Suprapubic skin (tissue), 4 donors: ENCODE measurements around the gene SPTBN1.

Experiments used
- CTCF ChIP-seq, 2 donors: fragments of 200-600 bp in 1 of 2; fragments of 450-650 bp in 1 of 2; sonication (generic) in 1 of 2; IDR thresholded peaks; one replicate each; pipeline ENCODE4 v1.5.1; 2016 to 2019; ENCODE audit warnings: antibody characterized with exemption in 2 of 2, mild to moderate bottlenecking in 1 of 2, moderate library complexity in 1 of 2
- EP300 ChIP-seq: sonication (generic); formaldehyde crosslinking; IDR thresholded peaks from one replicate; pipeline ENCODE4 v1.6.1; 2017; ENCODE audit warnings: antibody characterized with exemption
- POLR2A ChIP-seq, 2 donors: fragments of 450-650 bp; IDR thresholded peaks; one replicate each; pipeline ENCODE4 v1.6.1; 2017; ENCODE audit warnings: antibody characterized with exemption in 2 of 2, mild to moderate bottlenecking in 2 of 2, moderate library complexity in 2 of 2
- POLR2AphosphoS5 ChIP-seq, 3 donors: sonication (generic); formaldehyde crosslinking; IDR thresholded peaks; one replicate each; pipeline ENCODE4 v1.6.1; 2017; ENCODE audit warnings: antibody characterized with exemption in 3 of 3

- no peak for TF ChIP-seq POLR2AphosphoS5 (IDR thresholded peaks at IDR 0.05)
- TF ChIP-seq CTCF (IDR thresholded peaks at IDR 0.05), result no peak
- no peak for TF ChIP-seq POLR2A (IDR thresholded peaks at IDR 0.05)
- TF ChIP-seq EP300, result no peak
Observed at GRCh38 chr2:54512183-54512582, 56.1 kb downstream of the SPTBN1 start.
